CD4-positive, alpha-beta T cell (primary cell): Measurements from ENCODE around the gene RETSAT. TPM values are rescaled to one million over a fixed set of nuclear protein-coding genes. Genes with fewer than 3 reads are reported as not detected.

Experiments
- ATAC-seq: fragments of 200-7000 bp; cut with Tn5 transposase; one replicate; pipeline ENCODE4 v1.10.0; 2022; ENCODE audit warnings: mild to moderate bottlenecking; ENCODE audit not compliant: poor library complexity
- CTCF ChIA-PET: fragments of 350-600 bp; sonication (Branson Sonifier 250); formaldehyde crosslinking; loops from one replicate; lab custom pipeline; 2021; ENCODE audit warnings: antibody characterized with exemption, inconsistent platforms; lab: Charles Lee
- POLR2A ChIA-PET: fragments of 350-600 bp; sonication (Branson Sonifier 250); formaldehyde crosslinking; loops from one replicate; lab custom pipeline; 2021; ENCODE audit warnings: antibody characterized with exemption, inconsistent platforms; lab: Charles Lee
- DNase-seq, 14 experiments: peaks; one replicate each; pipeline ENCODE4 v3.0.0-alpha.2; 2013 to 2020; ENCODE audit warnings: mixed read lengths in 2 of 14
- H3K27ac ChIP-seq, 2 donors: one replicate each; pipeline versions ENCODE4 v1.5.1 to v1.7.0; 2013; ENCODE audit warnings: low read length in 2 of 2, low read depth in 1 of 2, mild to moderate bottlenecking in 1 of 2
- H3K27me3 ChIP-seq, 2 experiments: 1 replicate in 1 of 2; 2 replicates in 1 of 2; pipeline versions ENCODE4 v1.6.1 to v1.7.0; 2013; ENCODE audit warnings: low read length in 2 of 2, control low read depth in 1 of 2, mild to moderate bottlenecking in 1 of 2, moderate library complexity in 1 of 2; ENCODE audit not compliant: insufficient read depth in 2 of 2, control insufficient read depth in 1 of 2
- H3K36me3 ChIP-seq: one replicate; pipeline ENCODE4 v1.6.1; 2013; ENCODE audit warnings: low read length, control low read depth; ENCODE audit not compliant: insufficient read depth
- H3K4me1 ChIP-seq: one replicate; pipeline ENCODE4 v1.6.1; 2013; ENCODE audit warnings: low read length, control low read depth; ENCODE audit not compliant: insufficient read depth
- H3K4me3 ChIP-seq: one replicate; pipeline ENCODE4 v1.5.1; 2013; ENCODE audit warnings: mild to moderate bottlenecking, low read length, moderate library complexity
- H3K9me3 ChIP-seq, 2 experiments: 1 replicate in 1 of 2; 2 replicates in 1 of 2; pipeline versions ENCODE4 v1.6.1 to v1.7.0; 2013; ENCODE audit warnings: low read length in 2 of 2, mild to moderate bottlenecking in 2 of 2, control low read depth in 1 of 2, moderate library complexity in 1 of 2; ENCODE audit not compliant: control insufficient read depth in 1 of 2, insufficient read depth in 1 of 2
- H3K27ac Mint-ChIP-seq: one replicate; pipeline ENCODE4 v1.8.0; 2020; ENCODE audit warnings: mixed read lengths
- H3K27me3 Mint-ChIP-seq: one replicate; pipeline ENCODE4 v1.8.0; 2021; ENCODE audit warnings: mixed read lengths
- H3K36me3 Mint-ChIP-seq: one replicate; pipeline ENCODE4 v1.8.0; 2021; ENCODE audit warnings: low read depth, mixed read lengths
- H3K4me1 Mint-ChIP-seq: one replicate; pipeline ENCODE4 v1.8.0; 2021; ENCODE audit warnings: low read depth, mixed read lengths
- H3K4me3 Mint-ChIP-seq: one replicate; pipeline ENCODE4 v1.8.0; 2020; ENCODE audit warnings: mild to moderate bottlenecking, mixed read lengths
- H3K9me3 Mint-ChIP-seq: one replicate; pipeline ENCODE4 v1.8.0; 2020; ENCODE audit warnings: mixed read lengths
- intact Hi-C, 2 experiments: fragments of 100-400 bp; cut with DNase I in 1 of 2; cut with micrococcal nuclease in 1 of 2; formaldehyde crosslinking; loops; one replicate each; pipeline versions ENCODE4 v1.15.1 to v1.9.0; 2023 to 2025; cut with DNase I, micrococcal nuclease
- total RNA-seq, 174 experiments: library from RNA in 2 of 174; stranded (reverse) in 2 of 174; gene quantifications; one replicate each; pipeline ENCODE4 v1.2.3 and lab custom pipeline; 2021 to 2026
- TF ChIP-seq, protein P1 (sequence below): fragments of 200-600 bp; IDR thresholded peaks from one replicate; pipeline ENCODE4 v1.8.0; 2022; ENCODE audit warnings: antibody characterized with exemption, mild to moderate bottlenecking

Gene RETSAT
- total RNA-seq, 2 experiments from 2014 or later, result 19.2 to 22.2 TPM

DNA sequence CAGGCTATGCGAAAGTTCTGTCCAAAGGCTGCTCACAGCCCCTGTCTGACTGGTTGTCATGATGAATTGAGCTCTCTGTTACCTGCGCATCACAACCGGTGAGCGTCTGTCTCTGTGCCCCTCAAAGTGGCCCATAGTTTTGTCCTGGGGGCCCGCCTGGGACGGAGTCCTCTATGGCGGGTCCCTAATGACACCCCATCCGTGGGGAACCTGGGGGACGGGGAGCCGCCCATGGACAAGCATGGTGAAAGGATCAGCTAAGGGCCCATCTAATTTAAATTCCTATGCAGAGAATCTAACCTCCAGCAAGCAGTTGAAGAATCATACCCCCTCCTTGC lies 714 bp upstream of the RETSAT start:
- CTCF ChIA-PET, result interaction anchor here (1.6 to 1.7 kb wide), 2 partner anchors 197 to 282 kb away, joined by 3 read pairs; no protein-coding TSS in a partner anchor
- POLR2A ChIA-PET, result interaction anchor here (0.7 to 5.1 kb wide), 29 partner anchors 9 to 1086 kb away, joined by 3 to 216 read pairs (median 6); partner anchors contain the start of genes C2orf68, GGCX, KDM3A and MAT2A
- ATAC-seq, result peak; percentile 6
- Histone ChIP-seq H3K36me3 (peaks cover 47% of the 10 kb centered on the region), H3K27me3 (no peaks in the 10 kb centered on the region), H3K4me1 (peaks cover 44% of the 10 kb centered on the region), H3K4me3 (peak overlapping the region; percentile 68), H3K27ac (peak overlapping the region; percentile 75), H3K9me3 (no peaks in the 10 kb centered on the region)
- Mint-ChIP-seq H3K27me3 (no peaks in the 10 kb centered on the region), H3K27ac (peak overlapping the region; percentile 94), H3K4me3 (peak overlapping the region; percentile 99), H3K36me3 (peaks cover 53% of the 10 kb centered on the region), H3K4me1 (peaks cover 63% of the 10 kb centered on the region), H3K9me3 (no peaks in the 10 kb centered on the region)
- intact Hi-C loops, result loop anchor here (2.0 to 10.0 kb wide), 3 partner anchors 57 to 66 kb away; partner anchors contain the start of genes CAPG (in 2 of the 2) and SH2D6 (in 1 of the 2)
- TF ChIP-seq, protein P1, sequence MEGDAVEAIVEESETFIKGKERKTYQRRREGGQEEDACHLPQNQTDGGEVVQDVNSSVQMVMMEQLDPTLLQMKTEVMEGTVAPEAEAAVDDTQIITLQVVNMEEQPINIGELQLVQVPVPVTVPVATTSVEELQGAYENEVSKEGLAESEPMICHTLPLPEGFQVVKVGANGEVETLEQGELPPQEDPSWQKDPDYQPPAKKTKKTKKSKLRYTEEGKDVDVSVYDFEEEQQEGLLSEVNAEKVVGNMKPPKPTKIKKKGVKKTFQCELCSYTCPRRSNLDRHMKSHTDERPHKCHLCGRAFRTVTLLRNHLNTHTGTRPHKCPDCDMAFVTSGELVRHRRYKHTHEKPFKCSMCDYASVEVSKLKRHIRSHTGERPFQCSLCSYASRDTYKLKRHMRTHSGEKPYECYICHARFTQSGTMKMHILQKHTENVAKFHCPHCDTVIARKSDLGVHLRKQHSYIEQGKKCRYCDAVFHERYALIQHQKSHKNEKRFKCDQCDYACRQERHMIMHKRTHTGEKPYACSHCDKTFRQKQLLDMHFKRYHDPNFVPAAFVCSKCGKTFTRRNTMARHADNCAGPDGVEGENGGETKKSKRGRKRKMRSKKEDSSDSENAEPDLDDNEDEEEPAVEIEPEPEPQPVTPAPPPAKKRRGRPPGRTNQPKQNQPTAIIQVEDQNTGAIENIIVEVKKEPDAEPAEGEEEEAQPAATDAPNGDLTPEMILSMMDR, result no peak
- DNase-seq, result no peak

DNA sequence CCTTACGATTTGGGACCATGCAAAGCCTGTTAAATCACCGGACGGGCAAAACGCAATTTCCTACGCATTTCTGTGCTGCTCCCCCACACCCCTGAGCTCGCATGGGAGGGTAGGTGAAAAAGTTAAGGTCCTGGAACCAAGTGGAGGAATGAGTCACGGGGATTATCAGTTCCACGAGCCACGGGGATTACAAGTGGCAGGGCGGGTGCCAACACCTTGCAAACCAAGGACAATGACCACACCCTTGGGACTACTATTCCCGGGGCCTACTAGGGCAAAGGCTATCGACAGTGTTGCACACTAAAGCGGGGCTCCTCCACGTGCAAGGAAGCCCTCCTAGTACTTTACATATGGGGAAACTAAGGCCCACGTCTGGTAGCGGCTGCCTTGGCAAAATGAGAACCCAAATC lies 447 bp downstream of the RETSAT start:
- peaks cover 55% of the 10 kb centered on the region for H3K36me3 ChIP-seq
- H3K4me1 Mint-ChIP-seq, result peaks cover 60% of the 10 kb centered on the region
- POLR2A ChIA-PET, result interaction anchor here (0.5 to 5.1 kb wide), 29 partner anchors 8 to 1087 kb away, joined by 3 to 216 read pairs (median 6); partner anchors contain the start of genes C2orf68, KDM3A, MAT2A and POLR1A

DNA sequence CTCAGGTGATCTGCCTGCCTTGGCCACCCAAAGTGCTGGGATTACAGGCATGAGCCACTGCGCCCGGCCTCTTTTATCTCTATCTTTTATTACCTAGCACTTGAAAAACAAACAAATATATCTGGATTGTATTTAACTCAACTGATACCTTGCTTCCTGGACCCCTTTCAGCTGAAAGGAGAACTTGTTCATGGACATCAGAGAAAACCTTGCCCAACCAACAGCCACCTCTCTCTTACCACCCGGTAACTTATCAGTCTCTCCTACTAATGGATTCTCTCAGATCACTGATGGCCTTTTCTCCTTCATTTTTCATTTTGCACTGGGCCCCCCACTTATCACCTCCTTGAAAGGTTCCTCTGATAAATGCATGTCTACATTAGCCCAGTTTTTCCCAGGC lies 6.7 kb downstream of the RETSAT start:
- DNase-seq (no peak), ATAC-seq (no peak)
- TF ChIP-seq, protein P1, result no peak
- Histone ChIP-seq H3K4me1 (peaks cover 7% of the 10 kb centered on the region), H3K4me3 (no peak overlapping the region), H3K27ac (no peak overlapping the region), H3K9me3 (no peaks in the 10 kb centered on the region), H3K36me3 (peaks cover 77% of the 10 kb centered on the region), H3K27me3 (no peaks in the 10 kb centered on the region)
- intact Hi-C loops, result no loop called here
- no peaks in the 10 kb centered on the region for H3K27me3 Mint-ChIP-seq
- H3K4me1 Mint-ChIP-seq, result peaks cover 4% of the 10 kb centered on the region
- no peak overlapping the region for H3K27ac Mint-ChIP-seq
- POLR2A ChIA-PET, result no interaction called here
- CTCF ChIA-PET, result no interaction called here
- H3K36me3 Mint-ChIP-seq, result peaks cover 65% of the 10 kb centered on the region
- no peak overlapping the region for H3K4me3 Mint-ChIP-seq
- H3K9me3 Mint-ChIP-seq, result no peaks in the 10 kb centered on the region

More for the DNA sequence above, 447 bp downstream of the RETSAT start:
- Histone ChIP-seq H3K9me3 (no peaks in the 10 kb centered on the region), H3K27ac (peak overlapping the region; percentile 54 to 59), H3K27me3 (no peaks in the 10 kb centered on the region), H3K4me3 (peak overlapping the region; percentile 68), H3K4me1 (peaks cover 44% of the 10 kb centered on the region)
- DNase-seq (peak in 2 of 14 experiments; percentile 9 to 38), ATAC-seq (no peak)
- Mint-ChIP-seq H3K27me3 (no peaks in the 10 kb centered on the region), H3K4me3 (peak overlapping the region; percentile 99), H3K36me3 (peaks cover 61% of the 10 kb centered on the region), H3K27ac (peak overlapping the region; percentile 94), H3K9me3 (no peaks in the 10 kb centered on the region)
- intact Hi-C loops, result loop anchor here (1.0 to 10.0 kb wide), 5 partner anchors 26 to 263 kb away; partner anchors contain the start of genes CAPG (in 1 of the 2), MAT2A (in 1 of the 2), SH2D6 (in 1 of the 2) and USP39 (in 1 of the 2)
- CTCF ChIA-PET, result interaction anchor here (0.7 to 1.7 kb wide), 4 partner anchors 26 to 284 kb away, joined by 3 read pairs; partner anchors contain the start of gene TGOLN2
- TF ChIP-seq, protein P1, result no peak
